ENCODE results near the gene GBX1.

The GBX1 gene

GRCh38 chr7:151126491-151127137, 40.9 kb downstream of the GBX1 start:
- no peaks in the 10 kb centered on the region for H3K36me3 ChIP-seq (ENCODE audit: low read length)

DNA sequence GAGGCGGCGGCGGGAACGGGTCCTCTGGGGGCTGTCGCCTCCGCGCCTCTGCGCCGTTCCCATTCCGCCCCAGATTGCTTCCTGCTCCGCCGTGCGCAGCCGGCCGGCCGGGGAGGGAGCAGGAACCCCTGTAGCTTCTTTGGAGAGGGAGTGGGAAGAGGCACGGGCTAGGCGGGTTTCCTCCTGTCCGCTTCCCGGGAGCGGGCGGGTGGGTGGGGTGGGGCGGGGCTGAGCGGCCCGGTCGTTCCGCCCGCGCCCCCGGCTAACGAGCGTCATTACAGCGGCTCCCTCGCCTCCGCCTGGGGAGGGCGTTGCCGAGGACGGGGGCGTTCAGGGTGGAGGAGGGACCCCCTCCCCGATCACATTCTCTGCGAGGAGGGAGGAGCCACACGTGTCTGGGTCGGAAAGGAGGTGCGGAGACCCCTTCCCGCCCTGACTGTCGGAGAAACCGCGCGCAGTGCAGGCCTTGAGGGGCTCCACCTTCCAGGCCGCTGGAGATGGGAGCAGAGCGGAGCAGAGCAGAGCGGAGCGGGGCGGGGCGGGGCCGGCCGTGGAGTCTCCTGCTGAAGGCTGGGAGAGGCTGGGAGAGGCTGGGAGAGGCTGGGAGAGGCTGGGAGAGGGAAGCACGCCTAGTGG, 41.5 kb downstream of the GBX1 start:
- Histone ChIP-seq H3K4me3 (ENCODE audit: insufficient read depth, low read length, poor library complexity, severe bottlenecking) (no peak overlapping the region), H3K9me3 (ENCODE audit: insufficient read depth, low read length) (no peaks in the 10 kb centered on the region), H3K9ac (ENCODE audit: low read length) (no peak overlapping the region), H3K27ac (ENCODE audit: low read depth, low read length) (no peak overlapping the region), H4K20me1 (ENCODE audit: low read depth, low read length) (no peaks in the 10 kb centered on the region), H3K27me3 (ENCODE audit: low read length) (no peaks in the 10 kb centered on the region), H3K9me2 (replicated peaks; ENCODE audit: insufficient read depth, low read length) (no peaks in the 10 kb centered on the region), H3K36me3 (ENCODE audit: low read length) (no peaks in the 10 kb centered on the region), H2AFZ (ENCODE audit: low read depth, low read length, severe bottlenecking) (no peak overlapping the region), H3K79me2 (ENCODE audit: insufficient read depth, low read length) (no peaks in the 10 kb centered on the region), H3F3A (ENCODE audit: insufficient read depth) (no peaks in the 10 kb centered on the region), H3K4me2 (ENCODE audit: low read depth, low read length, poor library complexity, severe bottlenecking) (no peak overlapping the region)
- TF ChIP-seq, protein P1, sequence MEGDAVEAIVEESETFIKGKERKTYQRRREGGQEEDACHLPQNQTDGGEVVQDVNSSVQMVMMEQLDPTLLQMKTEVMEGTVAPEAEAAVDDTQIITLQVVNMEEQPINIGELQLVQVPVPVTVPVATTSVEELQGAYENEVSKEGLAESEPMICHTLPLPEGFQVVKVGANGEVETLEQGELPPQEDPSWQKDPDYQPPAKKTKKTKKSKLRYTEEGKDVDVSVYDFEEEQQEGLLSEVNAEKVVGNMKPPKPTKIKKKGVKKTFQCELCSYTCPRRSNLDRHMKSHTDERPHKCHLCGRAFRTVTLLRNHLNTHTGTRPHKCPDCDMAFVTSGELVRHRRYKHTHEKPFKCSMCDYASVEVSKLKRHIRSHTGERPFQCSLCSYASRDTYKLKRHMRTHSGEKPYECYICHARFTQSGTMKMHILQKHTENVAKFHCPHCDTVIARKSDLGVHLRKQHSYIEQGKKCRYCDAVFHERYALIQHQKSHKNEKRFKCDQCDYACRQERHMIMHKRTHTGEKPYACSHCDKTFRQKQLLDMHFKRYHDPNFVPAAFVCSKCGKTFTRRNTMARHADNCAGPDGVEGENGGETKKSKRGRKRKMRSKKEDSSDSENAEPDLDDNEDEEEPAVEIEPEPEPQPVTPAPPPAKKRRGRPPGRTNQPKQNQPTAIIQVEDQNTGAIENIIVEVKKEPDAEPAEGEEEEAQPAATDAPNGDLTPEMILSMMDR (IDR thresholded peaks at IDR 0.05; ENCODE audit: insufficient read depth, low read length, poor library complexity, severe bottlenecking): no peak
- TF ChIP-seq EZH2phosphoT487 (conservative IDR thresholded peaks at IDR 0.05; ENCODE audit: low read length): no peak

More at GRCh38 chr7:151126491-151127137, 40.9 kb downstream of the GBX1 start:
- H3K27ac ChIP-seq (ENCODE audit: low read depth, low read length): no peak overlapping the region
- no peak overlapping the region for H3K4me2 ChIP-seq (ENCODE audit: low read depth, low read length, poor library complexity, severe bottlenecking)
- H3K4me3 ChIP-seq (ENCODE audit: insufficient read depth, low read length, poor library complexity, severe bottlenecking): no peak overlapping the region
- no peak for TF ChIP-seq EZH2phosphoT487 (conservative IDR thresholded peaks at IDR 0.05; ENCODE audit: low read length)
- TF ChIP-seq, protein P1 (IDR thresholded peaks at IDR 0.05; ENCODE audit: insufficient read depth, low read length, poor library complexity, severe bottlenecking): no peak
- no peak overlapping the region for H3K9ac ChIP-seq (ENCODE audit: low read length)
- H3K27me3 ChIP-seq (ENCODE audit: low read length): no peaks in the 10 kb centered on the region
- no peaks in the 10 kb centered on the region for H3F3A ChIP-seq (ENCODE audit: insufficient read depth)
- no peaks in the 10 kb centered on the region for H3K79me2 ChIP-seq (ENCODE audit: insufficient read depth, low read length)
- H3K9me3 ChIP-seq (ENCODE audit: insufficient read depth, low read length): no peaks in the 10 kb centered on the region
- H3K9me2 ChIP-seq (replicated peaks; ENCODE audit: insufficient read depth, low read length): no peaks in the 10 kb centered on the region
- no peak overlapping the region for H2AFZ ChIP-seq (ENCODE audit: low read depth, low read length, severe bottlenecking)
- no peaks in the 10 kb centered on the region for H4K20me1 ChIP-seq (ENCODE audit: low read depth, low read length)

DNA sequence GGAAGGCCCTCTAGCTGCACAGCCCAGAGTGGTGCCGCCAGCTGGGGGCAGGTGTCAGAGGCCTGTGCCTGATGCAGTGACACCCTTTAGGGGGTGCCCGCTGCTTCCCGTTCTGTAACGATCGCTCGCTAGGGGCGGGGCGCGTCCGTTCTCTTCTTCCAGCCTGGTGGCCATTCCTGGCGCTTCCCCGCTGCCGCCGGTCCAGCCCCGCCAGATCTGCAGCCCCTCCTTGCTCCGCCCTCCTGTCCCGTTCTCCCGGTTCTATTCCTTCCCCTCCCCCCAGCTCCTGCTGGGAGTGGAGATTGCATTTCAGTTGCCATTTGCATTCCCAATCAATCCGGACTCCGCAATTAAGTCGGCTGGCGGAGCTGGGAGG, 42.0 kb downstream of the GBX1 start:
- no peaks in the 10 kb centered on the region for H3F3A ChIP-seq (ENCODE audit: insufficient read depth)
- no peaks in the 10 kb centered on the region for H3K9me2 ChIP-seq (replicated peaks; ENCODE audit: insufficient read depth, low read length)
- no peaks in the 10 kb centered on the region for H3K36me3 ChIP-seq (ENCODE audit: low read length)
- H3K4me2 ChIP-seq (ENCODE audit: low read depth, low read length, poor library complexity, severe bottlenecking): no peak overlapping the region
- H3K9me3 ChIP-seq (ENCODE audit: insufficient read depth, low read length): no peaks in the 10 kb centered on the region
- H4K20me1 ChIP-seq (ENCODE audit: low read depth, low read length): no peaks in the 10 kb centered on the region
- H3K4me3 ChIP-seq (ENCODE audit: insufficient read depth, low read length, poor library complexity, severe bottlenecking): no peak overlapping the region
- H2AFZ ChIP-seq (ENCODE audit: low read depth, low read length, severe bottlenecking): no peak overlapping the region
- H3K27ac ChIP-seq (ENCODE audit: low read depth, low read length): no peak overlapping the region
- TF ChIP-seq, protein P1 (IDR thresholded peaks at IDR 0.05; ENCODE audit: insufficient read depth, low read length, poor library complexity, severe bottlenecking): no peak
- TF ChIP-seq EZH2phosphoT487 (conservative IDR thresholded peaks at IDR 0.05; ENCODE audit: low read length): no peak
- H3K79me2 ChIP-seq (ENCODE audit: insufficient read depth, low read length): no peaks in the 10 kb centered on the region
- H3K9ac ChIP-seq (ENCODE audit: low read length): no peak overlapping the region
- H3K27me3 ChIP-seq (ENCODE audit: low read length): no peaks in the 10 kb centered on the region

All from SU-DHL-6 (cell line).